Gastrocnemius medialis (tissue), 4 donors: Measurements from ENCODE around the gene MAP3K15. TPM values are rescaled to one million over a fixed set of nuclear protein-coding genes. Genes with fewer than 3 reads are reported as not detected.

Experiments
- ATAC-seq, 2 donors: fragments of 150-250 bp; one replicate each; pipeline ENCODE4 v1.9.1; 2016
- DNase-seq, 2 donors: peaks; one replicate each; pipeline ENCODE4 v3.0.0-alpha.2; 2019
- H3K27ac ChIP-seq, 4 donors: fragments of 200-600 bp; sonication (generic); 1 replicate in 1 of 4; 2 replicates in 3 of 4; pipeline ENCODE4 v1.5.1; 2016 to 2018; ENCODE audit warnings: mild to moderate bottlenecking in 2 of 4, moderate library complexity in 1 of 4
- H3K27me3 ChIP-seq, 3 donors: fragments of 200-600 bp; sonication (generic) in 2 of 3; 1 replicate in 1 of 3; 2 replicates in 2 of 3; pipeline versions ENCODE4 v1.5.1 to v1.6.0; 2016 to 2019; ENCODE audit warnings: mild to moderate bottlenecking in 1 of 3, moderate library complexity in 1 of 3
- H3K36me3 ChIP-seq, 2 donors: fragments of 200-600 bp; sonication (generic) in 1 of 2; one replicate each; pipeline ENCODE4 v1.5.1; 2017 to 2018
- H3K4me1 ChIP-seq, 2 donors: fragments of 200-600 bp; sonication (generic) in 1 of 2; one replicate each; pipeline ENCODE4 v1.5.1; 2016 to 2017; ENCODE audit warnings: mild to moderate bottlenecking in 2 of 2
- H3K4me3 ChIP-seq, 4 donors: fragments of 200-600 bp; sonication (generic) in 3 of 4; 1 replicate in 1 of 4; 2 replicates in 3 of 4; pipeline ENCODE4 v1.5.1; 2016 to 2019; ENCODE audit warnings: mild to moderate bottlenecking in 2 of 4
- H3K9me3 ChIP-seq, 3 donors: fragments of 200-600 bp; sonication (generic) in 2 of 3; 1 replicate in 1 of 3; 2 replicates in 2 of 3; pipeline ENCODE4 v1.5.1; 2016 to 2019
- POLR2A ChIP-seq, 2 donors: fragments of 450-650 bp; IDR thresholded peaks; one replicate each; pipeline ENCODE4 v1.6.1; 2017; ENCODE audit warnings: antibody characterized with exemption in 2 of 2, mild to moderate bottlenecking in 2 of 2, moderate library complexity in 2 of 2
- in situ Hi-C, 4 donors: fragments of 200-750 bp; cut with MboI; loops; one replicate each; pipeline versions ENCODE4 v1.15.0 to v1.8.0; 2017; ENCODE audit warnings: low sequenced_read_pairs in 4 of 4
- intact Hi-C: fragments of 100-400 bp; cut with DNase I; formaldehyde crosslinking; loops from one replicate; pipeline ENCODE4 v1.15.1; 2023; ENCODE audit warnings: low total_unique reads
- total RNA-seq, 4 donors: library from RNA; depleted of rRNA; stranded (reverse); fragments of >200 nt; gene quantifications; one replicate each; pipeline versions ENCODE4 v1.1.0 to v1.2.3, GENCODE V29; 2016
- TF ChIP-seq, protein P1 (sequence below), 5 experiments: fragments of 450-650 bp in 3 of 5; fragments of 200-600 bp in 2 of 5; sonication (generic) in 2 of 5; IDR thresholded peaks in 4 of 5; conservative IDR thresholded peaks in 1 of 5; 1 replicate in 4 of 5; 2 replicates in 1 of 5; pipeline ENCODE4 v1.5.1; 2016 to 2019; ENCODE audit warnings: antibody characterized with exemption in 5 of 5, mild to moderate bottlenecking in 3 of 5, moderate library complexity in 3 of 5

The MAP3K15 gene
- total RNA-seq, 4 donors from 2014 or later, result not detected

DNA sequence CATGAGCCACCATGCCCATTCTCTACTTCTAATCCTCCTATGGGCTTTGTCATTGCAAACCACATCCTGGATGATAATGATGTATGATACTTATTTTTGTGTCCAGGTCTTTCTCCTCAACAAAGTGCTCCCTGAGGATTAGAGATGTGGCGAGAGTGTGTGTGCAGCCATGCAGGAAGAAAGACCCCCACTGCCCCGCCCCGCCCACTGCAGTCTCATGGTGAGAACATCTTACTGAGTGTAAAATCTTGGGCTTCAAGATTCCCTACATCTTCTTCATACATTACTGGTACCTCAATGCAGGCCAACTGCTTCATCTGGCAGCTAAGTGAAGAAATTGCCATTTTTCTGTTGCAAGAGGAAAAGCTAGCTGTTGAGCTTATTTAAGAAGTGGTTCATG, 25.9 kb upstream of the MAP3K15 start:
- intact Hi-C loops (no loop called here), in situ Hi-C loops (loop anchor here in 2 of 4 donors (10.0 kb wide), 1 partner anchor 354 kb away; no protein-coding TSS in a partner anchor)
- no peak for TF ChIP-seq POLR2A (IDR thresholded peaks at IDR 0.05)
- TF ChIP-seq, protein P1, sequence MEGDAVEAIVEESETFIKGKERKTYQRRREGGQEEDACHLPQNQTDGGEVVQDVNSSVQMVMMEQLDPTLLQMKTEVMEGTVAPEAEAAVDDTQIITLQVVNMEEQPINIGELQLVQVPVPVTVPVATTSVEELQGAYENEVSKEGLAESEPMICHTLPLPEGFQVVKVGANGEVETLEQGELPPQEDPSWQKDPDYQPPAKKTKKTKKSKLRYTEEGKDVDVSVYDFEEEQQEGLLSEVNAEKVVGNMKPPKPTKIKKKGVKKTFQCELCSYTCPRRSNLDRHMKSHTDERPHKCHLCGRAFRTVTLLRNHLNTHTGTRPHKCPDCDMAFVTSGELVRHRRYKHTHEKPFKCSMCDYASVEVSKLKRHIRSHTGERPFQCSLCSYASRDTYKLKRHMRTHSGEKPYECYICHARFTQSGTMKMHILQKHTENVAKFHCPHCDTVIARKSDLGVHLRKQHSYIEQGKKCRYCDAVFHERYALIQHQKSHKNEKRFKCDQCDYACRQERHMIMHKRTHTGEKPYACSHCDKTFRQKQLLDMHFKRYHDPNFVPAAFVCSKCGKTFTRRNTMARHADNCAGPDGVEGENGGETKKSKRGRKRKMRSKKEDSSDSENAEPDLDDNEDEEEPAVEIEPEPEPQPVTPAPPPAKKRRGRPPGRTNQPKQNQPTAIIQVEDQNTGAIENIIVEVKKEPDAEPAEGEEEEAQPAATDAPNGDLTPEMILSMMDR (IDR thresholded peaks at IDR 0.05 in 4 of 5, conservative IDR thresholded peaks at IDR 0.05 in 1 of 5), result no peak
- H3K27me3 ChIP-seq, result no peaks in the 10 kb centered on the region
- H3K27ac ChIP-seq, result no peak overlapping the region
- ATAC-seq, result no peak
- no peaks in the 10 kb centered on the region for H3K4me1 ChIP-seq
- H3K4me3 ChIP-seq, result no peak overlapping the region
- no peak for DNase-seq
- no peaks in the 10 kb centered on the region for H3K36me3 ChIP-seq
- H3K9me3 ChIP-seq, result no peaks in the 10 kb centered on the region

GRCh38 chrX:19540076-19540475, 24.8 kb upstream of the MAP3K15 start:
- Histone ChIP-seq H3K4me1 (no peaks in the 10 kb centered on the region), H3K27me3 (no peaks in the 10 kb centered on the region), H3K36me3 (no peaks in the 10 kb centered on the region), H3K27ac (no peak overlapping the region), H3K9me3 (no peaks in the 10 kb centered on the region), H3K4me3 (no peak overlapping the region)
- intact Hi-C loops, result no loop called here
- DNase-seq (no peak), ATAC-seq (no peak)
- in situ Hi-C loops, result loop anchor here in 2 of 4 donors (10.0 kb wide), 1 partner anchor 355 kb away; no protein-coding TSS in a partner anchor
- TF ChIP-seq, protein P1 (IDR thresholded peaks at IDR 0.05 in 4 of 5, conservative IDR thresholded peaks at IDR 0.05 in 1 of 5), result no peak
- no peak for TF ChIP-seq POLR2A (IDR thresholded peaks at IDR 0.05)

- Histone ChIP-seq H3K27ac (no peak overlapping the region), H3K4me3 (no peak overlapping the region), H3K36me3 (no peaks in the 10 kb centered on the region), H3K9me3 (no peaks in the 10 kb centered on the region), H3K27me3 (no peaks in the 10 kb centered on the region), H3K4me1 (no peaks in the 10 kb centered on the region)
- TF ChIP-seq, protein P1 (IDR thresholded peaks at IDR 0.05 in 4 of 5, conservative IDR thresholded peaks at IDR 0.05 in 1 of 5), result no peak
- no peak for TF ChIP-seq POLR2A (IDR thresholded peaks at IDR 0.05)
- DNase-seq, result no peak
- in situ Hi-C loops, result loop anchor here in 2 of 4 donors (10.0 kb wide), 1 partner anchor 355 kb away; no protein-coding TSS in a partner anchor
- no peak for ATAC-seq
- intact Hi-C loops, result no loop called here
Observed at GRCh38 chrX:19539665-19540064, 24.4 kb upstream of the MAP3K15 start.

DNA sequence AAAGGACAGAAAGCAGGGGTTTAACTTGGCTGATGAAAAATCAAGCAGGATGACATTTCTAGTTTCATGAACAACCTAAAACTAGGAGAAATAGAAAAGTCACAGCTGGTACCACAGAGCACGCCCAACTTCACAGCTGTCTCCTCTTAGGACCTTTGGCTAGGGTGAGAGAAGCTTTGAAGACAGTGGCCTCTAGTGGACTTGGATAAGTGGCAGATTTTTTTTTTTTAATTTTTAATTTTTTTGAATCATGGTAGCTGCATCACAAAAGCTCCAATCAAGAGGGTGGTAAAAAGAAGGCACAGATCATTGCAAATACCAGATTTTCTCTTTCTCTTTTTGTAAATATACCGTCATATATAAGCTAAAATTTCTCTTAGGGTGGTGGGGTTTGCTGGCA, 20.2 kb upstream of the MAP3K15 start:
- intact Hi-C loops (no loop called here), in situ Hi-C loops (no loop called here)
- no peaks in the 10 kb centered on the region for H3K4me1 ChIP-seq

More for the DNA sequence above, 20.2 kb upstream of the MAP3K15 start:
- Histone ChIP-seq H3K27ac (no peak overlapping the region), H3K4me3 (no peak overlapping the region), H3K27me3 (no peaks in the 10 kb centered on the region), H3K36me3 (no peaks in the 10 kb centered on the region), H3K9me3 (no peaks in the 10 kb centered on the region)
- no peak for ATAC-seq
- TF ChIP-seq, protein P1 (IDR thresholded peaks at IDR 0.05 in 4 of 5, conservative IDR thresholded peaks at IDR 0.05 in 1 of 5), result no peak
- TF ChIP-seq POLR2A (IDR thresholded peaks at IDR 0.05), result no peak
- DNase-seq, result no peak
